Gastrocnemius medialis (tissue), 4 donors: Measurements from ENCODE around the gene SLC25A1. TPM values are rescaled to one million over a fixed set of nuclear protein-coding genes. Genes with fewer than 3 reads are reported as not detected.

Experiments used
- ATAC-seq, 2 donors: fragments of 150-250 bp; one replicate each; pipeline ENCODE4 v1.9.1; 2016
- DNase-seq, 2 donors: peaks; one replicate each; pipeline ENCODE4 v3.0.0-alpha.2; 2019
- H3K27ac ChIP-seq, 4 donors: fragments of 200-600 bp; sonication (generic); 1 replicate in 1 of 4; 2 replicates in 3 of 4; pipeline ENCODE4 v1.5.1; 2016 to 2018; ENCODE audit warnings: mild to moderate bottlenecking in 2 of 4, moderate library complexity in 1 of 4
- H3K27me3 ChIP-seq, 3 donors: fragments of 200-600 bp; sonication (generic) in 2 of 3; 1 replicate in 1 of 3; 2 replicates in 2 of 3; pipeline versions ENCODE4 v1.5.1 to v1.6.0; 2016 to 2019; ENCODE audit warnings: mild to moderate bottlenecking in 1 of 3, moderate library complexity in 1 of 3
- H3K36me3 ChIP-seq, 2 donors: fragments of 200-600 bp; sonication (generic) in 1 of 2; one replicate each; pipeline ENCODE4 v1.5.1; 2017 to 2018
- H3K4me1 ChIP-seq, 2 donors: fragments of 200-600 bp; sonication (generic) in 1 of 2; one replicate each; pipeline ENCODE4 v1.5.1; 2016 to 2017; ENCODE audit warnings: mild to moderate bottlenecking in 2 of 2
- H3K4me3 ChIP-seq, 4 donors: fragments of 200-600 bp; sonication (generic) in 3 of 4; 1 replicate in 1 of 4; 2 replicates in 3 of 4; pipeline ENCODE4 v1.5.1; 2016 to 2019; ENCODE audit warnings: mild to moderate bottlenecking in 2 of 4
- H3K9me3 ChIP-seq, 3 donors: fragments of 200-600 bp; sonication (generic) in 2 of 3; 1 replicate in 1 of 3; 2 replicates in 2 of 3; pipeline ENCODE4 v1.5.1; 2016 to 2019
- POLR2A ChIP-seq, 2 donors: fragments of 450-650 bp; IDR thresholded peaks; one replicate each; pipeline ENCODE4 v1.6.1; 2017; ENCODE audit warnings: antibody characterized with exemption in 2 of 2, mild to moderate bottlenecking in 2 of 2, moderate library complexity in 2 of 2
- in situ Hi-C, 4 donors: fragments of 200-750 bp; cut with MboI; loops; one replicate each; pipeline versions ENCODE4 v1.15.0 to v1.8.0; 2017; ENCODE audit warnings: low sequenced_read_pairs in 4 of 4
- intact Hi-C: fragments of 100-400 bp; cut with DNase I; formaldehyde crosslinking; loops from one replicate; pipeline ENCODE4 v1.15.1; 2023; ENCODE audit warnings: low total_unique reads
- total RNA-seq, 4 donors: library from RNA; depleted of rRNA; stranded (reverse); fragments of >200 nt; gene quantifications; one replicate each; pipeline versions ENCODE4 v1.1.0 to v1.2.3, GENCODE V29; 2016
- TF ChIP-seq, protein P1 (sequence below), 5 experiments: fragments of 450-650 bp in 3 of 5; fragments of 200-600 bp in 2 of 5; sonication (generic) in 2 of 5; IDR thresholded peaks in 4 of 5; conservative IDR thresholded peaks in 1 of 5; 1 replicate in 4 of 5; 2 replicates in 1 of 5; pipeline ENCODE4 v1.5.1; 2016 to 2019; ENCODE audit warnings: antibody characterized with exemption in 5 of 5, mild to moderate bottlenecking in 3 of 5, moderate library complexity in 3 of 5

The SLC25A1 gene
- total RNA-seq, 4 donors from 2014 or later: 10.5 to 16.6 (median 13.5) TPM

DNA sequence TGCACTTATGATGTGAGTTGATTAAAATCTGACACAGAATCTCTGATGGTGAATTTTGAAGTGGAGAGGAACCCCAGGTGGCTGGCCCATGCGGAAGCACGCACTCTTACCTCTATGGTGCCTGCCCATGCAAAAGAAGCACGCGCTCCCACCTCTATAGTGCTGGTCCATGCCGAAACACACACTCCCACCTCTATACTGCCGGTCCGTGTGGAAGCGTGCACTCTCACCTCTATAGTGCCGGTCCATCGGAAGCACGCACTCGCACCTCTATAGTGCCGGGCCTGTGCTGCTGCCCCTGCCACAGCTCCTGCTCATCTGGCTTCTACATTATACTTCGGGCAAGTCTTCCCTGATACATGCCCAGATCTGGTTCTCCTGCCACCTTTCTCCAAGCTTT is 36.8 kb upstream of the SLC25A1 start:
- Histone ChIP-seq H3K27me3 (no peaks in the 10 kb centered on the region), H3K36me3 (peaks cover 0 to 58% of the 10 kb centered on the region in 2 donors), H3K4me1 (peaks cover 36 to 47% of the 10 kb centered on the region in 2 donors), H3K4me3 (no peak overlapping the region), H3K27ac (peak overlapping the region; percentile 83 to 90 (median 88)), H3K9me3 (no peaks in the 10 kb centered on the region)
- intact Hi-C loops: loop anchor here (5.0 kb wide), 2 partner anchors 33 to 77 kb away; partner anchors contain the start of gene CLTCL1
- TF ChIP-seq POLR2A (IDR thresholded peaks at IDR 0.05): no peak
- TF ChIP-seq, protein P1, sequence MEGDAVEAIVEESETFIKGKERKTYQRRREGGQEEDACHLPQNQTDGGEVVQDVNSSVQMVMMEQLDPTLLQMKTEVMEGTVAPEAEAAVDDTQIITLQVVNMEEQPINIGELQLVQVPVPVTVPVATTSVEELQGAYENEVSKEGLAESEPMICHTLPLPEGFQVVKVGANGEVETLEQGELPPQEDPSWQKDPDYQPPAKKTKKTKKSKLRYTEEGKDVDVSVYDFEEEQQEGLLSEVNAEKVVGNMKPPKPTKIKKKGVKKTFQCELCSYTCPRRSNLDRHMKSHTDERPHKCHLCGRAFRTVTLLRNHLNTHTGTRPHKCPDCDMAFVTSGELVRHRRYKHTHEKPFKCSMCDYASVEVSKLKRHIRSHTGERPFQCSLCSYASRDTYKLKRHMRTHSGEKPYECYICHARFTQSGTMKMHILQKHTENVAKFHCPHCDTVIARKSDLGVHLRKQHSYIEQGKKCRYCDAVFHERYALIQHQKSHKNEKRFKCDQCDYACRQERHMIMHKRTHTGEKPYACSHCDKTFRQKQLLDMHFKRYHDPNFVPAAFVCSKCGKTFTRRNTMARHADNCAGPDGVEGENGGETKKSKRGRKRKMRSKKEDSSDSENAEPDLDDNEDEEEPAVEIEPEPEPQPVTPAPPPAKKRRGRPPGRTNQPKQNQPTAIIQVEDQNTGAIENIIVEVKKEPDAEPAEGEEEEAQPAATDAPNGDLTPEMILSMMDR (IDR thresholded peaks at IDR 0.05 in 4 of 5, conservative IDR thresholded peaks at IDR 0.05 in 1 of 5): no peak
- ATAC-seq (no peak), DNase-seq (peak in 1 of 2 donors; percentile 8)
- in situ Hi-C loops: loop anchor here in 1 of 4 donors (25.0 kb wide), 1 partner anchor 172 kb away; no protein-coding TSS in a partner anchor

GRCh38 chr22:19214078-19214473 is 35.5 kb upstream of the SLC25A1 start:
- no peak for ATAC-seq
- Histone ChIP-seq H3K4me1 (peaks cover 26 to 43% of the 10 kb centered on the region in 2 donors), H3K9me3 (no peaks in the 10 kb centered on the region), H3K27me3 (no peaks in the 10 kb centered on the region), H3K4me3 (no peak overlapping the region), H3K27ac (peak overlapping the region in 3 of 4 donors; percentile 83 to 90 (median 90)), H3K36me3 (peaks cover 0 to 60% of the 10 kb centered on the region in 2 donors)
- TF ChIP-seq, protein P1 (IDR thresholded peaks at IDR 0.05 in 4 of 5, conservative IDR thresholded peaks at IDR 0.05 in 1 of 5): no peak
- TF ChIP-seq POLR2A (IDR thresholded peaks at IDR 0.05): no peak
- intact Hi-C loops (no loop called here), in situ Hi-C loops (loop anchor here in 1 of 4 donors (25.0 kb wide), 1 partner anchor 173 kb away; no protein-coding TSS in a partner anchor)
- DNase-seq: no peak

DNA sequence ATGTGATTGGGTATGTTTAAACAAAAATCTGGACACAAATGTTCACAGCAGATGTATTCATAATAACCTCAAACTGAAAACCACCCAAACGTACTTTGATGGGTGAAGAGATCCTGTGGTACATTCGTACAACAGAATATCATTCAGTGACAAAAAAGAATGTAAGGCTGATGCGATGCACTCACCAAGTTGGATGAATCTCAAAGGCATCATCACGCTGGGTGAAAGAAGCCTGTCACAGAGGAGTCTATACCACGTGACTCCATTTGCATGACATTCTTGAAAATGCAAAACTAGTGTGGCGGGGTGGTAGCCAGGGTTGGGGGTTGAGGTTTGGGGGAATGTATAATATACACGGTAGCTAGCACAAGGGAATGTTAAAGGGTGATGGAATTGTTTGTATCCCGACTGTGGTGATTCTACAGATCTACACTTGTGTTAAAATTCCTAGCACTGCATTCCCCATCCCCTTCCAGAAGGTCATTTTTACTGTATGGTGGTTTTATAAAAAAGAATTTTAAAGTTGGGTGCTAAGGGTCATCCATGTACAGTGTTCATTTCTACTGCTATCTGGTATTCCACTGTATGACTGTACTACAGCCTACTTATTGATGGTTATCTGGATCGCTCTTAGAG is 35.0 kb upstream of the SLC25A1 start:
- TF ChIP-seq POLR2A (IDR thresholded peaks at IDR 0.05): no peak
- TF ChIP-seq, protein P1 (IDR thresholded peaks at IDR 0.05 in 4 of 5, conservative IDR thresholded peaks at IDR 0.05 in 1 of 5): no peak
- Histone ChIP-seq H3K27me3 (no peaks in the 10 kb centered on the region), H3K27ac (no peak overlapping the region), H3K4me3 (no peak overlapping the region), H3K4me1 (peaks cover 23 to 37% of the 10 kb centered on the region in 2 donors), H3K36me3 (peaks cover 0 to 65% of the 10 kb centered on the region in 2 donors), H3K9me3 (no peaks in the 10 kb centered on the region)
- ATAC-seq (no peak), DNase-seq (no peak)
- intact Hi-C loops: no loop called here
- in situ Hi-C loops: loop anchor here in 1 of 4 donors (25.0 kb wide), 1 partner anchor 174 kb away; no protein-coding TSS in a partner anchor

DNA sequence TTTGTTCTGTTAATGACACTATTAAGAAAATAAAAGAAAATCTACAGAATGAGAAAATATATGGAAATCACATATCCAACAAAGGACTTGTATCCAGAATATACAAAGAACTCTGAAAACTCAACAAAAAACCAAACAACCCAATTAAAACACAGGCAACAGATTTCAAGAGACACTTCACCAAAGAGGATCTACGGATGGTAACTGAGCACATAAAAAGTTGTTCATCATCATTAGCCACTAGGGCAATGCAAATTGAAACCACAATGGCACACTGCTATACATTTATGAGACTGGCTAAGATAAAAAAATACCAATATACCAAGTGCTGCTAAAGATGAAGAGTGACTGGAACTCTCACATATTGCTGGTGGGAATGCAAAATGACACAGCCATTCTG is 34.5 kb upstream of the SLC25A1 start:
- Histone ChIP-seq H3K4me3 (no peak overlapping the region), H3K27ac (no peak overlapping the region), H3K4me1 (peaks cover 17 to 33% of the 10 kb centered on the region in 2 donors), H3K36me3 (peaks cover 0 to 70% of the 10 kb centered on the region in 2 donors), H3K9me3 (no peaks in the 10 kb centered on the region), H3K27me3 (no peaks in the 10 kb centered on the region)
- intact Hi-C loops (no loop called here), in situ Hi-C loops (loop anchor here in 1 of 4 donors (25.0 kb wide), 1 partner anchor 174 kb away; no protein-coding TSS in a partner anchor)
- no peak for TF ChIP-seq POLR2A (IDR thresholded peaks at IDR 0.05)
- TF ChIP-seq, protein P1 (IDR thresholded peaks at IDR 0.05 in 4 of 5, conservative IDR thresholded peaks at IDR 0.05 in 1 of 5): no peak
- ATAC-seq: no peak
- DNase-seq: no peak
